Right hindlimb (tissue), 1 donor: ENCODE results near the gene CD320.
"Not testable (repeated sequence)": the region's sequence is repeated elsewhere in the genome, so short reads cannot be mapped to it uniquely, and the experiment has no call there.

ENCODE experiments used
- DNase-seq: peaks from one replicate; pipeline ENCODE4 v3.0.0-alpha.2; 2018

The CD320 gene

DNA sequence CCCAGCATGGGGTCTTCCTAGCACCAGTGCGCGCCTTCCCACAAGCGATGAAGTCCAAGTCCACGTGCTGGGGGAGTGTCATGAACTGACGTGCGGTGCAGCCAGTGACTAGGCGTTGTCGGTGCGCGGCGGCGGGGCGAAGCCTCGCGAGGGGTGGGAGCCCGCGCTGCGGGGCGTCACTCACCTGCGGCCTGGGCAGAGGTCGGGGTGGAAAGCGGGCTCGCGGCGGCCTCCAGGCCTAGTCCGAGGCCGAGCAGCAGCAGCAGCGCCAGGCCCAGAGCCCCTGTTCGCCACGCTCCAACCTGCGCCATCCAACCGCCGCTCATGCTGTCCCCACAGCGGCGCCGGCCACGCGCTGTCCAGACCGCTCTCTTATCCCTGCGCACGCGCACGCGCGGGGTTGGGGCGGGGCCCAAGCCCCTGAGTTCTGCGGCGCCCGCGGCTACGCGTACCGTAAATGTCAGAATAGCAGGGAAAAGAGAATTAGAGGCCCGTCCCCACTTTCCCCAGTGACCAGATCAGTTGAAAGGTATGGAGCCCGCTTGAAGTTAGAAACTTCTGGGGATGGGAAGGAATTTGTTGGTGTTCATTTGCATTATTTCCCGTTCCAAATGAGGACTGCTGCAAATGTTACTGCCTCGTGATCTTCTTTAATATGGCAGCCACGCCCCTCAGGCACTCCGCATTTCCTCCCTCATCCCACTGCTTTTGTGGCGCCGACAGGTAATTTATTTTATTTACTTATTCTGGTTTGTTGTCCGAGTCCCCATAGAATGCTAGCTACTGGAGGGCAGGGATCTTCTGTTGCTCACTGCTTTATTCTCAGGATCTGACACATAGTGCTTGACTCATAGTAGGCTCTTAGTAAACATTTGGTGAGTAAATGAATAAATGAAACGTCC, at the start of gene CD320:
Gene CD320 (minus strand): TSS at position 394 of the 902 bp plus-strand sequence. CDS start 68 bp downstream, at position 326.
- DNase-seq = peak; percentile 93

DNA sequence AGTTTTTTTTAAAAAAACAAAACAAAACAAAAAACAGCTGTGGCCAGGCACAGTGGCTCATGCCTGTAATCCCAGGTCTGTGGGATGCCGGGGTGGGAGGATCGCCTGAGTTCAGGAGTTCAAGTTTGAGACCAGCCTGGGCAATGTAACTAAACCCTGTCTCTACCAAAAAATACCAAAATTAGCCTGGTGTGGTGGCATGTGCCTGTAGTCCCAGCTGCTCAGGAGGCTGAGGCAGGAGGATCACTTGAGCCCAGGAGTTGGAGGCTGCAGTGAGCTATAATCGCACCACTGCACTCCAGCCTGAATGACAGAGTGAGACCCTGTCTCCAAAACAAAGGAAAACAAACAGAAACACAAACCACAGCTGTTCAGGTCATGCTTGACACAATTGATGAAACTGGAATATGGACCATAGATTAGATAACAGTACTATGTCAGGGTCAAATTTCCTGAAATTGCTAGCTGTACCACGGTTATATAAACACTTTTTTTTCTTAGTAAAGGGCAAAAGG, 48.9 kb upstream of the CD320 start:
- no peak for DNase-seq

DNA sequence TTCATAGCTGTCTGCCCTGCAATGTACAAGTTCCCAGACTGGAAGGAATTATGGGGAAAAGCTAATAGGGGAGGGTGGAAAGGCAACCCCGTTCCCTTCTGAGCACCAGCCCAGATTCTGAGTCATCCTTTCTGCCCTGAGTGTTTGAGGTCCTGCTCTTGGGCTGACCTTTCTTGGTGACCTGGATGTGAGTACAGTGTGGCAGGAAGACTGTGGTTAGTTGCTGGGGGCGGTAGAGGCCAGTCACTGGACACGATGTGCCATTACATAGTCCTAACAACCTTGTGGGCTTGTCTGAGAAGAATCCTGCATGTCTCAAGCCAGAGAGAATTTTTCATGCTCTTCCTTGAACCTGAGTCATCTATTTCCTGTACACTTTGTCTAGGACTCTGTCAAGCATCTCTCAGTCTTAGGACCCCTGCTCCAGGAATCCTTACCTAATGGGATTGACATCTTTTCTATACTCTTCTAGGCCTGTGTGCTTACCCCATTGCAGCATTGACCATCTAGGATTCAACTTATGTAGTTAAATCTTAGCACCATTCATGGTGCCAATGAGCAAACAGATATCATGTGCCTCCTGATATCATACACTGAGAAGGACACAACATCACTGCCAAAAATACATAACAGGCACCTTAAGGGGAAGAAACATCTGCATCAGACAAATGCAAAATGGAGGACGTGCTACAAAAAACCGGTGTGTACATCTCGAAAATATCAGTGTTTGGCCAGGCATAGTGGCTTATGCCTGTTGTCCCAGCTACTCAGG, 47.7 kb upstream of the CD320 start:
- no peak for DNase-seq

DNA sequence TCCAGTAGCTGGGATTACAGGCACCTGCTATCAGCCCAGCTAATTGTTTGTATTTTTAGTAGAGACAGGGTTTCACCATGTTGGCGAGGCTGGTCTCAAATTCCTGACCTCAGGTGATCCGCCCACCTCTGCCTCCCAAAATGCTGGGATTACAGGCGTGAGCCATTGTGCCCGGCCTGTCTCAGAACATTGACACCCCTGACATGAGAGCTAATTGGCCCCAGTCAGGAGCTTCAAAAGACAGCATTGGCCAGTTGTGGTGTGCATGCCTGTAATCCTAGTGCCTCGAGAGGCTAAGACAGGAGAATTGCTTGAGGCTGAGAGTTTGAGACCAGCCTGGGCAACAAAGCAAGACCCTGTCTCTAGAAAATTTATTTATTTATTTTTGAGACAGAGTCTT, 44.7 kb upstream of the CD320 start:
- DNase-seq = not testable (repeated sequence)

DNA sequence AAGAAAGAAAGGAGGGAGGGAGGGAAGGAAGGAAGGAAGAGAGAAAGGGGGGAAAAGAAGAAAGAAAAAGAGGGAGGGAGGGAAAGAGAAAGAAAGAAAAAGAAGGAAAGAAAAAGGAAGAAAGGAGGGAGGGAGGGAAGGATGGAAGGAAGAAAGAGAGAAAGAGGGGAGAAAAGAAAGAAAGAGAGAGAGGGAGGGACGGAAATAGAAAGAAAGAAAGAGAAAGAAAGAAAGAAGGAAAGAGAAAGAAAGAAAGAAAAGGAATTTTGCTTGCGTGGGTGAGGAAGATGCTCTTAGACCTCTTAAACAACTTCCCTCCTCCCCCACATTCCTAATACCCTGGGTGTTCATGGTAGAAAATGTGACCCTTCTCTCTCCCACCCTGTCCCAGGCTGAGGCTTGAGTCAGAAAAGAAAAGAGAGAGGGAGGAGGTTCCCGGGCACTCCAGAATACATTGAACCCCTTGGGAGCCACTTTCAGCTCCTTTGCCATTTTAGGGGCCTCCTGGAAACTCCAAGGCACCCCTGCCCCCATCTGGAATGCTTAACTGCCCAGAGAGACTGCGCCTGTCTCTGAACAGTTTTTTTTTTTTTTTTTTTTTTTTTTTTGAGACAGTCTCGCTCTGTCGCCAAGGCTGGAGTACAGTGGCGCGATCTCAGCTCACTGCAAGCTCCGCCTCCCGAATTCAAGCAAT, 44.1 kb upstream of the CD320 start:
- no peak for DNase-seq

DNA sequence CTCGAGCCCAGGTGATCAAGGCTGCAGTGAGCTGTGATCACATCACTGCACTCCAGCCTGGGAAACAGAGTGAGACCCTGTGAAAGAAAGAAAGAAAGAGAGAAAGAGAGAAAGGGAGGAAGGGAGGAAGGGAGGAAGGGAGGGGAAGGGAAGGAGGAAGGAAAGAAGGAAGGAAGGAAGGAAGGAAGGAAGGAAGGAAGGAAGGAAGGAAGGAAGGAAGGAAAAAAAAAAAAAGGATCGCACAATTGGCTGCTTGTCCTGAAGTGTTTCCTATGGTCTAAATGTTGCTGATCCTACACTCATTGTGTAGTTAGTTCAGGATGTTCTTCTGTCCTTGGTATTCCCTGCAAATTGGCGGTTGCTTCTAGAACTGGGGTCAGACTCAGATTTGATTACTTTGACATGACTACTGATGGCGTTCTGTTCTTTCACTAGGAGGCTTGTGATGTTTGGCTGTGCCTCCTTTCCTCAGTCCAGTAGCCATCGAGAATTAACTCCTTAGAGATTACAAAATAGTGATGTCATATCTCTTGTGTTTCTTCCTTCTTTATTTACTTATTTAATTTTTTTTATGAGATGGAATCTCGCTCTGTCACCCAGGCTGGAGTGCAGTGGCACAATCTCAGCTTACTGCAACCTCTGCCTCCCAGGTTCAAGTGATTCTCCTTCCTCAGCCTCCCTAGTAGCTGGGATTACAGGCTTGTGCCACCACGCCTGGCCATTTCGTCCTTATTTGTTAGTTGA, 41.6 kb upstream of the CD320 start:
- not testable (repeated sequence) for DNase-seq

DNA sequence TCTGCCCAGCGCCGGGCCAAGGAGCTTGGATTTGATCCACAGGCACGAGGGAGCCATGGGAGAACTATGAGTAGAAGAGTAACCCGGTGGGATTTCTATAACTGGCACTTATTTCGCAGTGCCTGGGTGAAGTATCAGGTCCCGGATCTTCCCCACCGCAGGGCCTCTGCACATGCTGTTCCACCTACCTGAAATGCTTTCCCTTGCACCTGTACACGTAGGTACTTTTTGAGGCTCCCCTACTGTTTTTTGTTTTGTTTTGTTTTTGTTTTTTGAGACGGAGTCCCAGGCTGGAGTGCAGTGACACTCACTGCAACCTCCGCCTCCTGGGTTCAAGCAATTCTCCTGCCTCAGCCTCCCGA, 35.3 kb upstream of the CD320 start:
- no peak for DNase-seq

DNA sequence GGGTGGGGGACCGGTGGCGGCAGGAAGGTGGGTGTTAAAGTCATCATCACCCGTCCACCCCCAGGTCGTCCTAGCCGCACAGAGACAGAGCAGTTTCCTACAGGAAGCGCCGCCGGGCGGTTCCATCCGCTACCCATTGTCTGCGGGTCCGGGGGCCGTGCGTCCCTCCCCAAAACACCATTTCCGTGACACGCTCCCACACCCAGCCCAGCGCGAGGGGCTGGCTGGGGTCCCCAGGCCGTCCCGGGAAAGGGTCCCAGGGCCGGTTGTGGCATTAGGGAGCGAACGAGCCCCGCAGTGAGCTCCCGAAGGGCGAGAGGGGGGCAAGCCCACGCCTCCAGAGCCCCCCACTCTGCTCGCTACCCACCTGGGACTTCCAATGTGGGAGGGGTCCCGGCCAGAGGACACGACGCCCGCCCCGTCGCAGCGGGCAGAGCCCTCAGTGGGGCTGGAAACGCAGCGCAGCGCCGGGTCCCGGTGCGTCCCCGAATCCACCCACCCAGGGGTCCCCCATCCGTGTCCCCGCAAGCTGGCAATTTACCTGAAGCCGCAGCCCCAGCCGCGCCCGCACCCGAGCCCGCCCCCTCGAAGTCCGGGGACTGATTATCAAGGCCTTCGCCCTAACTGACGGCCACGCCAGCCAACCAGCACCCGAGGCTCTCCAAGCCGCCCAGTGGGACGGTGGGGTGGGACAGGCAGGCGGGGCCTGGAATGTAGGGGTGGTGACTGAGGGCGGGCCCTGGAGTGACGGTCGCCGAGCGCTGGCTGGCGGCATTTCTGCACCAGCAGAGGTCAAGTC, 34.7 kb upstream of the CD320 start, which contains the start of gene KANK3:
Gene KANK3 (minus strand): TSS at position 579 of the 799 bp plus-strand sequence. CDS start 5,434 bp downstream, outside the sequence.
- DNase-seq = peak; percentile 91

DNA sequence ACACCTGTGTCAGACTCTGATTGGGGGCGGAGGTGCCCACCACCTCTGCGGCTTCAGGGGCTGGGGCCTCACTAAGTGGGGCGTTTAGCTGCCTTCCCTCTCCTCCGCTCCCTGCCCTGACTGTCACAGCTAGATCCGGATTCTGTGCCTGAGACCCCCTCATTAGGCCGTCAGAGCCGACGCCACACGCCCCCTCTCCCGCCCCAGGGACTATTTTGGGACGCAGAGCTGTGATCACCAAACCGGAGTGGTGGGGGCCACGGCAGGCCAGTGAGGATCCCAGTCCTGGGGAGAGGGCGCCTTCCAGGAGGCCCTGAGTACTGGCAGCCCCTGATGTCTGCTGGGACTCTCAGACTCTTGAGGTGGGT, 34.1 kb upstream of the CD320 start:
- no peak for DNase-seq

DNA sequence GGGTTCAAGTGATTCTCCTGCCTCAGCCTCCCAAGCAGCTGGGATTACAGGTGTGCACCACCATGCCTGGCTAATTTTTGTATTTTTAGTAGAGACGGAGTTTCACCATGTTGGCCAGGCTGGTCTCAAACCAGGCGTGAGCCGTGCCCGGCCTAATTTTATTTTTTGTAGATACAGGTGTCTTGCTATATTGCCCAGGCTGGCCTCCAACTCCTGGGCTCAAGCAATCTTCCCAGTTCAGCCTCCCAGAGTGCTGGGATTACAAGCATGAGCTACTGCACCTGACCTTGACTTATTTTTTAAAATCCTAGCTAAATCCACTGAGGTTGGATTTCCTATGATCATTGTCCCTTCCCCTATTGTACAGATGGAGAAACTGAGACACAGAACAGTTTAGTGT, 33.3 kb upstream of the CD320 start:
- DNase-seq = not testable (repeated sequence)

DNA sequence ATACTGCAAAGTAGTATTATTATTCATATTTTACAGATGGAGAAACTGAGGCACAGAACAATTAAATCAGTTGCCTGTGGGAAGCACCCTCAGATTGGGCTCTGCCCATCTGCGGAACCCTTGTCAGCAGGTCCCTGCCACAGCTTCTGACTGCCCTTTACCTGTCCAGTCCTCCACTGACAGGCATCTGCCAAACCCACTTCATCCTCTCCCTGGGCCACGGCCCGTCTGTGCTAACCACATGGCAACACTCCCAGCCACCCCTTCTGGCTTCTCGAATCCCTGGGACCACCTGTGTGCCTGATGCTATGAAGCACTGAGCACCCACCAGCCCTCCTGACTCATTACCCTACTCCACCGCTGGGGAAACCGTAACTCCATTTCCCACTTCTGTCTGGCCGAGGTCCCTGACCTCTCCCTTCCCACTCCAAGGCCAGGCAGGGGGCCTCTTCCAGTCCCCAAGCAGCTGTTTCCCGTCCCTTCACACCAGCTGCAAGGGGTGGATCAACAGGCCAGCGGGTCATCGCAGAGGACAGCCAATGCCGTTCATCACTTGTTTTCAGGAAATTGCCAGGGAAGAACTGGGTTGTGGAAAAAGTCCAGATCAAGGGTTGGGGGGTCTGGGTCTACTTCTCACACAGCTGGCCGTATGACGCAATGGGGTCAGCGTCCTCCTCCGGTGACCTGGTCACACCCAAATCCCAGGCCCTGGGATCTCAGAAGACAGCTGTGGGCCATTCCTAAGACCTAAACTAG, 32.4 kb upstream of the CD320 start:
- DNase-seq = peak; percentile 67

DNA sequence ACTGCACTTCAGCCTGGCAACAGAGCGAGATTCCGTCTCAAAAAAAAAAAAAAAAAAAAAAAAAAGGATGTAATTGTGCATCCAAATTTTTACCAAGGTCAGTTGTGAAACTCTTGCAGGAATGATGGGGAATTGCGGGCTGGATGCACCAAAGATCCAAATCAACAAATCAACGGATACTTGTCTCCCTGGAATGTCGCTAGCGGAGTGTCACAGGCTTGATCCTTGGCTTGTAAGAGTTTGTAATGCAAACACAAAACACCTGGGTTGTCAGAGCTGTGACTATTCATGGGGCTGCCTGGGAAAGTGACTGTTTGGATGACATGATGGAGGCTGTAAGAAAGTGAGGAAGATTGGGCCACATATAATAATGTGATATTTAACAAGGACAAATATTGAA, 30.7 kb upstream of the CD320 start:
- no peak for DNase-seq

DNA sequence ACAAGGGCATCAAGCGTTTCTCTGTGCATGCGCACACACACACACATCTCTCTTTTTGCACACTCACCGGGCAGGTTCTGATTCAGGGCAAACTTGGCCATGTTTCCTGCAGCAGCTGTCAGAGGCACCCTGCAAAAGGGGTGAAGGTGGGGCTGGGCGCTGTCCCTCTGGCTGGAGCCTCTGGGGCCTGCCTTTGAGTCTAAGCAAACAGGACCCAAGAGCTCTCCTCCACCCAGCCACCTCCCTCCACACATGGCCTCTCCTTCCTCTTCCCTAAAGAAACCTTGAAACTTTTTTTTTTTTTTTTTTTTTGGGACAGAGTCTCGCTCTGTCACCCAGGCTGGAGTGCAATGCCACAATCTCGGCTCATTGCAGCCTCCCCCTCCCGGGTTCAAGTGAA, 29.6 kb upstream of the CD320 start:
- no peak for DNase-seq

DNA sequence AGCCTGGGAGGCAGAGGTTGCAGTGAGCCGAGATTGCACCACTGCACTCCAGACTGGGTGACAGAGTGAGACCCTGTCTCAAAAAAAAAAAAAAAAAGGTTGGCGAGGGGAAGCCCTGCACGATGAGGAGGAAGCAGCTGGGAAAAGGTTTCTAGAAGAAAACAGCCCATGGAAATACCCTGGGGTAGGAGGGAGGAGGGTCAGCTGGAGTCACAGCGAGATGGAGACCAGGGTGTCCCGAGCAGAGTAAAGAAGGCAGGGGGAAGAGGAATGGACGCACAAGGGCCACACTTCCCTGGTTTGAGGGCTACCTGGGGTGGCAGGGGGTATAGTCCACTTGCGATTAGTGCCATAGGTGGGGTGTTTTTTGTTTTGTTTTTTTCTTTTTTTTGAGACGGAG, 28.5 kb upstream of the CD320 start:
- no peak for DNase-seq

DNA sequence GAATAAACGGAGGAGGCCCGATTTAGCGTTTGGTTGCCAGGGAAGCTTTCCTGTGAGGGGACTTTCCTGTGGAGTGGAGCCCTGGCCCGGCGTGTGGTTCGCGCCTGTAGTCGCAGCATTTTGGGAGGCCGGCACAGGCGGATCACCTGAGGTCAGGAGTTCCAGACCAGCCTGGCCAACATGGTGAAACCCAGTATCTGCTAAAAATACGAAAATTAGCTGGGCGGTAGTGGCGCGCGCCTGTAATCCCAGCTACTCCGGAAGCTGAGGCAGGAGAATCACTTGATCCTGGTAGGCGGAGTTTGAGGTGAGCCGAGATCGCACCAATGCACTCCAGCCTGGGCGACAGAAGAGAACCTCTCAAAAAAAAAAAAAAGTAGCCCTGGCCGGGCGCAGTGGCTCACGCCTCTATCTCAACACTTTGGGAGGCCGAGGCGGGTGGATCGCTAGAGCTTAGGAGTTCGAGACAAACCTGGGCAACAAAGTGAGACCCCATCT, 28.0 kb upstream of the CD320 start:
- DNase-seq = no peak

DNA sequence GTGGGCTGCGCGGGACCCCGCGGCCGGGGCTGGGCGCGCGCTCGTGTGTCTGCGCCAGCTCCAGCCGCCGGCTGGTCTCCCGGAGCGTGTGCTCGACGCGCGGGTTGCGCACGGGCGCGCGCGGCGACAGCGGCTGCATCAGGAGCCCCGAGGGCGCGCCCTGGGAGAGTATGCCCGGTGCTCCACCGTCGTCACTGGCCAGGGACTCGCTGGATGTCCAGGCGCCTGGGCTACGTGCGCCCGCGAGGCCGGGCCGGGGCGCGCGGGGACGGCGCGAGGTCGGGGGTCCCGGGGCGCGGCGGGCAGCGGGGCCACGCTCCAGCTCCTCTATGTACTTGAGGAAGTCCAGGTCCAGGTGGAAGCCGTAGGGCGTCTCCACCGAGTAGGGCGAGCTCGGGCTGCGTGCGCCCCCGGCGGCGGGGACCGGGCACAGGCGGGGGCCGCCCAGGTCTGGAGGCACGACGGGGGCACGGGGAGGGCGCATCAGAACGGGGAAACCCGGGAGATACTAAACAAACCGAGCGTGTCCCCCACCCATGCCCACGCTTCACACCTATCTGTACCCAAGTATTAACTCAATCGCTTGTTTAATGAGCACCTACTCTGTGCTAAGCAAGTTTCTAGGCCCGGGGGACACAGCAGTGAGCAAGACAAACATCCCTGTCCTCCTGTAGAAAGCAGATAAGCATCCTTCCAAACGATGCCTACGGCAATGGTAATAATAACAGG, 27.3 kb upstream of the CD320 start:
- no peak for DNase-seq

DNA sequence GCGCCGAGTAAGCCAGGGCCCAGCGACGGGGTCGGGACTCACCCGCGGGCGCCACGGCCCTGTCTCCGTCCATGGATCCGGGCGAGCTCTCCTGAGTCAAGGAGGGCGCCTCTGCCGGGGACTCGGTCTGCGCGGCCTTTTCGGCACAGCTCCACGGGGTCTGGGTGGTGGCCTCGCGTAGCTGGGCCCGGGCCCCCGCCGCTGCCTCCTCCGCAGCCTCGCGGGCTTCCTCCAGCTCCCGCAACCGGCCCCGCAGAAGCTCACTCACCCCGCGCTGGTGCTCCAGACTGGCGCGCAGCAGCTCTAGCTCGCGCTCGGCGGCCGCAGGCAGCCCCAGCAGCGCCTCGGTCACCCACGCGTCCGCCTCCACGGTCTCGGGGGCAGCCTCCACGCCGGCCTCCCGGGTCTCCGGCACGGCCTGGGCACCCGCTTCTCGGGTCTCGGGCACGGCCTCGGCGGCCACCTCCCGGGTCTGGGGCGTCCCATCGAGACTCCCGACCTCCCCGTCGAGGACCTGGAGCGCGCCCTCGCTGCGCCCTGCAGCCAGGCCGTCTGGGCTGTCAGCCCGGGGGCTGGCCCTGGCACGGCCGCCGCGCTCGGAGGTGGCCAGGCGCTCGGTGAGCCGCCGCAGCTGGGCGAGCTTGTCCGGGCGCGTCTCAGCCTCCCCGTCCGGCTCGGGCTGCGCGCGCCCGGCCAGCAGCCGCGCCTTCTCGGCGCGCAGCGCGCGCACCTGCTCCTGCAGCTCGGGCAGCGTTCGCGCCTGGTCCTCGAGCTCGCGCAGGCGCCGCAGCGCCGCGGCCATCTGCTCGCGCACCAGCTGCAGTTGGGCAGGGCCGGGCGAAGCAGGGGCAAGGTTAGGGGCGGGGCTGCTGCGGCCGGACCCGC, 26.5 kb upstream of the CD320 start:
- DNase-seq = peak; percentile 83

DNA sequence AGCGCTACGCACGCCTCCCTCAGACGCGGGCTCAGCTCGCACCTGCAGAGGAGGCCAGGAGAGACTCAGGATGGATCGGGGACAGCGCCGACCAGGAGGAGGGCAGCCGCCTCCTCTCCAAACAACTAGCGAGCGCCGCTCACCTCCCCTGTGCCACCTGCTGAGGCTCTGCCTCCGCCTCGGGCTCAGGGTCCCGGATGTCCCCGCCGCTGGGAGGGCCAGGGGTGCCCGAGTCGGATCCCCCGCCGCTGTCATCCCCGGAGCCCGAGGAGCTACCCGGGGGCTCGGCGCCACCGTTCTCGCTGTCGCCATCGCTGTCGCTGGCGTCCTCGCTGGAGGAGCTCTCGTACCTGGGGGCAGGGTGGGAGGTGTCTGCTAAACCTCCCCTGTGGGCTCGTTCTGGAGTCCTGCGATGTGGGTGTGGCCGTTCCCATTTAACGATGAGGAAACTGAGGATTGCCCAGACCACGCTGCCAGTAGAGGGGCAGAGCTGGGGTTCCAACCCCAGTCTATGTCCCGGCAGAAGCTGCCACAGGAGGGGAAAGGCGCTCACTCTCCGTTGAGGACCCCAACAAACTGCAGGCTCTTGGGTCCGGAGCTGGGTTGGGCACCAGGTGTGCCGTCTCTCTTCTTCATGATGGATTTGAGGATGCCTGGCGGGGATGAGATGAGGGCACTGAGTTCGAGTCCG, 25.8 kb upstream of the CD320 start:
- no peak for DNase-seq
